HG03139 (cell line): ENCODE results near the gene METTL26.
"Not testable (repeated sequence)": the region's sequence is repeated elsewhere in the genome, so short reads cannot be mapped to it uniquely, and the experiment has no call there.

ENCODE experiments used
- ATAC-seq: cut with Tn5 transposase; IDR thresholded peaks from one replicate; pipeline ENCODE4 v1.9.1; 2021; ENCODE audit not compliant: unreplicated experiment

Gene METTL26

GRCh38 chr16:598823-599739, 37.0 kb downstream of the METTL26 start:
- ATAC-seq: no peak

GRCh38 chr16:597655-598054, 38.5 kb downstream of the METTL26 start:
- ATAC-seq: not testable (repeated sequence)

- no peak for ATAC-seq
These were observed 39.4 kb downstream of the METTL26 start for GRCh38 chr16:596736-597060.

GRCh38 chr16:595942-596735, 40.0 kb downstream of the METTL26 start:
- ATAC-seq: no peak

GRCh38 chr16:595094-595528, 41.0 kb downstream of the METTL26 start:
- ATAC-seq: no peak

GRCh38 chr16:593807-594206, 42.3 kb downstream of the METTL26 start:
- no peak for ATAC-seq

- ATAC-seq: no peak
These were observed 42.7 kb downstream of the METTL26 start for GRCh38 chr16:593406-593805.

- no peak for ATAC-seq
These were observed 43.4 kb downstream of the METTL26 start for GRCh38 chr16:592518-593306.

- no peak for ATAC-seq
These were observed 44.1 kb downstream of the METTL26 start for GRCh38 chr16:591892-592517.

GRCh38 chr16:591231-591630, 44.9 kb downstream of the METTL26 start:
- ATAC-seq: no peak

- ATAC-seq: no peak
These were observed 45.3 kb downstream of the METTL26 start for GRCh38 chr16:590815-591200.

GRCh38 chr16:590188-590814, 45.8 kb downstream of the METTL26 start:
- ATAC-seq: no peak

GRCh38 chr16:589658-590187, 46.4 kb downstream of the METTL26 start, which contains the start of gene RAB40C:
Gene RAB40C (plus strand): TSS chr16:590066. CDS start chr16:590292, 226 bp downstream.
- peak; percentile 64 for ATAC-seq

- ATAC-seq: peak; percentile 60
These were observed 47.0 kb downstream of the METTL26 start for GRCh38 chr16:588889-589657.

GRCh38 chr16:588639-588888, 47.5 kb downstream of the METTL26 start:
- ATAC-seq: peak; percentile 1

- ATAC-seq: no peak
These were observed 49.2 kb downstream of the METTL26 start for GRCh38 chr16:586645-587590.

GRCh38 chr16:586047-586644, 50.0 kb downstream of the METTL26 start:
- ATAC-seq: no peak

- ATAC-seq: no peak
These were observed 50.8 kb downstream of the METTL26 start for GRCh38 chr16:585351-585750.
